HG02938 (cell line): ENCODE results near the gene ZNF283.
"Not testable (repeated sequence)": the region's sequence is repeated elsewhere in the genome, so short reads cannot be mapped to it uniquely, and the experiment has no call there.

Experiments
- ATAC-seq: cut with Tn5 transposase; IDR thresholded peaks from one replicate; pipeline ENCODE4 v1.9.1; 2021; ENCODE audit warnings: mild to moderate bottlenecking, moderate library complexity; ENCODE audit not compliant: unreplicated experiment

ZNF283 gene

GRCh38 chr19:43798546-43799409 lies 28.3 kb upstream of the ZNF283 start:
- ATAC-seq, result no peak

GRCh38 chr19:43799502-43800142 lies 27.5 kb upstream of the ZNF283 start:
- no peak for ATAC-seq

- ATAC-seq, result no peak
Measured at GRCh38 chr19:43802216-43802951, 24.7 kb upstream of the ZNF283 start, which contains the start of gene LYPD5. Gene LYPD5 (minus strand): TSS chr19:43802447. CDS start chr19:43802380, 67 bp downstream.

GRCh38 chr19:43804432-43804831 lies 22.7 kb upstream of the ZNF283 start:
- no peak for ATAC-seq

- not testable (repeated sequence) for ATAC-seq
Measured at GRCh38 chr19:43806401-43806800, 20.7 kb upstream of the ZNF283 start.

- no peak for ATAC-seq
Measured at GRCh38 chr19:43806848-43807247, 20.3 kb upstream of the ZNF283 start.

GRCh38 chr19:43807651-43808050 lies 19.5 kb upstream of the ZNF283 start:
- no peak for ATAC-seq

- ATAC-seq, result no peak
Measured at GRCh38 chr19:43809762-43810696, 17.1 kb upstream of the ZNF283 start.

GRCh38 chr19:43811837-43812236 lies 15.3 kb upstream of the ZNF283 start:
- ATAC-seq, result no peak

GRCh38 chr19:43812259-43812658 lies 14.9 kb upstream of the ZNF283 start:
- no peak for ATAC-seq

GRCh38 chr19:43812688-43813087 lies 14.4 kb upstream of the ZNF283 start:
- ATAC-seq, result no peak

- no peak for ATAC-seq
Measured at GRCh38 chr19:43814663-43815352, 12.3 kb upstream of the ZNF283 start.

- not testable (repeated sequence) for ATAC-seq
Measured at GRCh38 chr19:43817454-43817853, 9.7 kb upstream of the ZNF283 start.

GRCh38 chr19:43818500-43818899 lies 8.6 kb upstream of the ZNF283 start:
- no peak for ATAC-seq

GRCh38 chr19:43820098-43820883 lies 6.8 kb upstream of the ZNF283 start:
- no peak for ATAC-seq

- ATAC-seq, result no peak
Measured at GRCh38 chr19:43820884-43821215, 6.3 kb upstream of the ZNF283 start.

GRCh38 chr19:43823856-43824255 lies 3.3 kb upstream of the ZNF283 start:
- ATAC-seq, result not testable (repeated sequence)

- ATAC-seq, result not testable (repeated sequence)
Measured at GRCh38 chr19:43824572-43824971, 2.5 kb upstream of the ZNF283 start.

GRCh38 chr19:43839139-43839538 lies 12.0 kb downstream of the ZNF283 start:
- ATAC-seq, result no peak
